DOHH2 (cell line): ENCODE data around the gene PLXNA2.

Experiments
- CTCF ChIP-seq: fragments of 200-600 bp; sonication (generic); IDR thresholded peaks from one replicate; pipeline ENCODE4 v1.5.1; 2014; ENCODE audit warnings: antibody characterized with exemption, mild to moderate bottlenecking, low read depth, low read length; ENCODE audit not compliant: poor library complexity, severe bottlenecking
- EZH2phosphoT487 ChIP-seq: fragments of 200-600 bp; sonication (generic); IDR thresholded peaks from 2 replicates; pipeline ENCODE4 v1.6.1; 2017; ENCODE audit warnings: borderline replicate concordance, mild to moderate bottlenecking, antibody characterized with exemption, low read length, moderate library complexity, mixed read lengths

GRCh38 chr1:208126108-208126507 lies 118.1 kb downstream of the PLXNA2 start:
- no peak for TF ChIP-seq CTCF
- no peak for TF ChIP-seq EZH2phosphoT487
